Activated T-cell treated with anti-CD3 and anti-CD28 coated beads for 4 hours (primary cell): Measurements from ENCODE around the gene SLC35A2.

ENCODE experiments used
- DNase-seq: peaks from one replicate; pipeline ENCODE4 v3.0.0-alpha.2; 2020

SLC35A2 gene

DNA sequence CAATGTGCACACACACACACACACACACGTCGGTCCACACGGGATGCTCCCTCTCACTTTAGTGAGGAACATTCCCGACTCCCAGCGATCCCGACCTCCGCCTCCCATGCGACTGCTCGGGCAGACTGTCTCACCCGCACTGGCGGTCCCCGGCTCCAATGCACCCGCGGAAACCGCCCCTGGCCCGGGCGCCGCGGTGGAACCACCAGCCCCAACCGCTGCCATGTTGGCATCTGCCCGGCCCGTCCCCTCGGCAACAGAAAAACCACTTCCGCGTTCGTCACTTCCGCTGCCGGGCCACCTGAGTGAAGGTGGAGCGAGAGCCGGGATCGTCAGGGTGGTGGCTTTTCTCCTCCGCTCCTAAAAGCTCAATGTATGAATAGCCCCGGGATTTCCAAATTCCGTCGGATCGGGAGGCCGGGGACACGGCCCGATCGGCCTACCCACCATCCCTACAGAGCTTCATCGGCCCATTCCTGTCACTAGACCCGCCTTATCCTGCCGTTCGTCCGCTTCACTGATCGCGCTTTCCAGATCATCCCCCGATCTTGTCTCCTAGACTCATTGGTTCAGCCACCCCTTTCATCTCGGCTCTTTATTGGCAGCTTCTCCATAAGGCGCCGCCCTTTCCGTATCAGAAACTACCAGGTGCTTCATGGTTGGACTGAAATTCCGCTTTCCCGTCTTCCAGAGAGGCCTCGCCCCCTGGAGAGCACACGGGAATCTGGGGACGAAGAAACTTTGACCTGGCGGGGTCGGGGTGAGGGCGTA lies at the start of gene SLC35A2:
SLC35A2 (minus strand) TSS at position 235 of the 771 bp plus-strand sequence; CDS start at position 225, 10 bp downstream.
- DNase-seq, result peak; percentile 84

DNA sequence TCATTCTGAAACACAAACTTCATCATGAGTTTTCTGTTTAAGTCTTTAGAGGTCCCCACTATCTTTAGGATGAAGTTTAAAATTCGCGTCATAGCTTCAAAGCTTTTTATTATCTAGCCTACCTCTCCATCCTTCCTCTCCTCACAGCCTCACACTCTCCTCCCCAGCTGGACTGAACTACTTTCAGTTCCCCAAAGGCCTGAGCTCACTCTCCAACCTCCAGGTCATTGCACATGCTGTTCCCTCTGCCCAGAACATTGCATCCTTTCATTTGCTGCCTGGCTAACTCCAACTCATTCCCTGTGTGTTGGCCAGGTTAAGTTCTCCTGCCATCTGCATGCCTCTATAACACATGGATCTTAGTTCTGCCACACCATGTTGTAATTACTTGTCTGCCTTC lies 48.8 kb upstream of the SLC35A2 start:
- DNase-seq, result no peak

DNA sequence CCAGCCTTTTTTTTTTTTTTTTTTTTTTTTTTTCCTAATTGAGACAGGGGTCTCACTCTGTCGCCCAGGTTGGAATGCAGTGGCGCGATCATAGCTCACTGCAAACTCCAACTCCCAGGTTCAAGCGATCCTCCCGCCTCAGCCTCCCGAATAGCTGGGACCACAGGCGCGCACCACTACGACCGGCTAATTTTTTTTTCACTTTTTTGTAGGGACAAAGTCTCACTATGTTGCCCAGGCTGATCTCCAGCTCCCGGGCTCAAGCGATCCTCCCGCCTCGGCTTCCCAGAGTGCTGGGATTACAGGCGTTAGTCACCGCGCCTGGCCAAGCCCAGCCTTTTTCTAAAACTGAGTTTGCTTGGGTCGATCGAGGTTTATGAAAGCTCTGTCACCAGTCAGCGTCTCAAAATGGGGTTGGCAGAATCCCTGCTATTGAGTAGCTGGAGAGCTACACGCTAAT lies 47.2 kb upstream of the SLC35A2 start:
- no peak for DNase-seq

DNA sequence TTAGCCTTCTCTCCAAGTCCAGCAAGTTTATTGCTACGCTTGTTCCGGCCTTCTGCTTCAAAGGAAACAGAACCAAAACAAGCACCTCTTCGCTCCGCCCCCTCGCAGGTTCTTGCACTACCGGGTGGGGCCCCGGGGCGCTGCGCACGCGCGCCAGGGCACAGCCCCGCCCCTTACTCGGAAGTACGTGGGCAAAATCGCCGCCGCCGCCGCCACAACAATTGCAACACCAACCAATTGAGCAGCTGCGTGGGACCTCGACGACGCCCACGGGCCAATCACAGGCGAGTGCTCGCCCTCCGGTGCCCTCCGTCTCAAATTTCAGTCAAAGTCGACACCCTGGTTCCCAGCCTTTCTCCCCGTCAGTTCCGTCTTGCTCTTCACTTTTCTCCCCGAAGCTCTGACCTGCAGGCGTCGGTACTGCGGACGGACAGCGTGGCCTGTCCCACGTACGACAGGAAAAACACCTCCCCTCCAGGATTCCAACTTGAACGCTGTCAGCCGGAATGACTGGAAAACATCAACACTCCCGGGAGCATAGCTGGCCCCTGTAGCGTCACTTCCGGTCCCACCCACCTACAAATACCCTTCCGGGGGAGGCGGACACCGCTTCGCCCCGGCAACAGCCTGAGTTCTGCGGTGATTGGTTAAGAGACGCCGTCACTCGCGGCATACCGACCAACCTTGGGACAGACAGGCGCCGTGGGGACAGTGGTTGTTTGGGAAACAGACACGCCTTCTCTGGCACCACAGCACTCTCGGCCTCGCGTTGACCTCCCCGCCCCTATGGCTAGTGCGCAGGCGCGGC lies 46.6 kb upstream of the SLC35A2 start:
- DNase-seq, result peak; percentile 84

DNA sequence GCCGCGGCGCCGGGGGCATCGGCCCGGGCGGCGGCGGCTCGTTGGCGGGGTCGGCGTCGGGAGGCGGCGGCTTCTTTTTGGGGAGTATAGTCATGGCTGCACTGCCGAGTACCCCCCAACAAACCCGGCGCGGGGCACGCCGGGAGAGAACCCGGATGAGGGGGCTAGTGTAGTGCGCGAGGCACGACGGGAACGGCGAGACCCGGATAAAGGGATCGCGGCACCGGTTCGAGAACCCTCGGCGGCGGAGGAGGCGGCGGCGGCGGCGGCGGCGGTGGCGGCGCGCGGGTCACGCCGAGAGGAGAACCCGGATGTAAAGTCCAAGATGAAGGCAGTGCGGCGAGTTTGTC lies 46.0 kb upstream of the SLC35A2 start, which contains the start of gene OTUD5:
OTUD5 (minus strand) TSS at position 131 of the 350 bp plus-strand sequence; CDS start at position 94, 37 bp downstream.
- peak; percentile 46 for DNase-seq

DNA sequence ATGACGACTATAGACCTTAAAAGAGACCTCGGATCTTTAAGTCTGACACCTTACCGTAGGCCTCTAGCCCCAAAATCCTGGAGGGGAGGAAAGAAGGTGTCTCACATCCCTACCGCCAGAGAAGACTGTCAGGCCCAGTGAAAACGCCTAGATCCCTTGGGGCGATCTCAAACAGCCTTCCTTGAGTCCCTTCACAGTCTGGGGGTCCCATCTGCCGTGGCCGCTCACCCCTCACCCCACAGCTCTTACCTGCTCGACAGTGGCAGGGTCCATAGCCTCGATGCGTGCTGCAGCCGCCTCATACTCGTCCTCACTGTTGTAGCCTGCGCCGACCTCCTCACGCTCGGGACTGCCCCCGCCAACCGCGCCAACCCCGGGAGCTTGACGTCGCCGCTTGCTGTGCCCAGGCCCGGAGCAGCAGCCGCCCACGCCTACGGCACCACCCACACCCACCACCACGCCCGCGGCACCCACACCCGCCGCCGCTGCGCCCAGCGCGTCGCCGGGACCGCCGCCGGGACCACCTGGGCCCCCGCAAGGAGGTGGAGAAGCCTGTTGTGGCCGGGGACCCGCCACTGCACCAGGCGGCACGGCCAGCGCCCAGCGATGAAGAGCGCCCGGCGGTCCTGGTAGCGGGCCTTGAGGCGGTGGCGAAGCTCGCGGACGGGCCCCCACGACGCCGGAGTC lies 45.4 kb upstream of the SLC35A2 start:
- DNase-seq, result peak; percentile 42

DNA sequence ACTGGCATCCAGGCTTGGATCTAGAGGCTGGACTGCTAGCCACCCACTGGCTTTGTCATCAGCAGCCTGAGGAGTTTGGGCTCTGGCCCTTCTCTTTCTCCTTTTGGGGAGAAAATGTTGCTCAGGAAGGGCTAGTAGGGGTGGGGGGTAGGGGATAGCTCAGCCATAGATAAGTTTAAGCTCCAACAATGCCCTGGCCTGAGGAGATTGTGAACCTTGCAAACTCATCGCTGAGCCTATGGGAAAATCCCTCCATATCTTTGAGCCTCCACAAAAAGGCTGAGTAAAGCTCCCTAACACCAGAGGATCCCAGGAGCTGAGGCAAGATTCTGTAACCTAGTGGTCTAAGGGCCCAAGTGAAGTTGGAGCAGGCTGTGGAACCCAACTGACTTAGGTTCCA lies 37.1 kb upstream of the SLC35A2 start:
- DNase-seq, result no peak

DNA sequence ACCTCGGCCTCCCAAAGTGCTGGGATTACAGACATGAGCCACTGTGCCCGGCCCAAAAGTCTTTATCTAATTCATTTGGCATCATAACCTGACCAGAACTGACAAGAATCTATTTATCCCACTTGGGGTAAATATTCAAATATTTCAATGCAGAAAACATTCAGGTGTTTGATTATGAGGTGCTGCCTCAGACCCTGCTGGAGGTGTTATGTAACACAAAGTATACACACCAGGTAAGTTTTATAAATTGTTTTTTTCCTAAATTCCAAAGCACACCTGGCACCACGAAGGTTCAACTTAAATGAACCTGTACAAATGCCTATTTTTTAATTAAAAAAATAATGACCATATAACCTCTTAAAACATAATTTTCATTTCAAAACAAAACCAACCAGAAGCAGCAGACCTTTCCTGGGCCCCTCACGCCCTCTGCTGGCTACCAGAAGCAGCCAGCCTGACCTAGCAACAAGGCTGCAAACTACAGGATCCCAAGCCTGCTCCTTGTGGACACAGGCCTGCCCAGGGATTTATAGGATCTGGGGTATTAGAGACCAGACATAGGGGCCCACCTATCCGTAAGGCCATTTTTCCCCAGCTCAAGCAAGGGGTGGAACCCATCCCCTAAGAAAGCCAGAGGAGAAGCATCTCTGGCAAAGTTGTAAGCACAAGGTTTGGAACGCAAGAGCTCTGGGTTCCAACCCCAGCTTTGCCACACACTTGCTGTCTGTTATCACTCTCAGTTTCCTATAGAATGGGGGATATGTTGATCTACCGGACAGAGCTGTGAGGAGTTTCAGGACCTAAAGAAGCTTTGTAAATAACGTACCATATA lies 34.3 kb upstream of the SLC35A2 start:
- DNase-seq, result no peak

DNA sequence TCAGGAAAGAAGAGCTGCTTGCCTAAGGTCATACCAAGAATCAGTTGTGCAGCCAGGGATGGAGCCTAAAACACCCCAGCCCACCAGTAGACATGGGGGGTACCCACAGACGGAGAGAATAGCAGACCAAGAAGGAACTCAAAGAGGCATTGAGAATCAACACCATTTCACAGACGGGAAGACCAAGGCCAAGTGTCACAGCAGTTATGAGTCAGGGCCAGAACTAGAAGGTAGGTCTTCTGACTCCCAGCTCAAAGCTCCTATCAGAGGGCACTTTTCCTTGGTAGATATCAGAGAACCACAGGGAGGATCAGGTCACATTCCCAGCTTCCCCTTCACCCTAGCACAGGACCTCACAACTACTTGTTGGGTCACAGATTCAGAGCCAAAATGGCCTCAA lies 31.4 kb upstream of the SLC35A2 start:
- no peak for DNase-seq

DNA sequence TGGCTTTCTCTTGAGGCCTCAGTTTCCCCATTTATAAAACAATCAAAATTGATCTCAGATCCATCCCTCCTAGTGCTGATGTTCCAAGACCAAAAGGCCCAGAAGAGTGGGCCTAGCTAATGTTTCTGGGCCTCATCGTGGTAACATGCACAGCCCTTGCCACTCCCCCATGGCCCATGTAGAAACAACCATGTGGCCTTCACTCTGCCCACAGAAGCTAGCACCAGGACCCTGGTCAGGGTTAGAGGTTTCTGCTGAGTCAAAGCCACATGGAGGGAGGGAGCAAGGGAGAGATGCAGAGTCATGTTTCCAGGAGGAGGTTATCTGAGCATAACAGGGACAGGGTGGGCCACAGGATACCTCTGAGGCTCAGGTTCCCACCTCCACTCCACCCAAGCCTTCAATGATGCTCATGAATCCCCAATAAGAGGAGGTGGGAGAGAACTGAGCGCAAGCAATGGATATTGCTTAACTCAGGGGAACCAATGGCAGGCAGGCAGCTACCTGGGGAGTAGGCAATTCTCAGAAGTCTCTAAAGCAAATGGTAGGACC lies 29.0 kb upstream of the SLC35A2 start:
- DNase-seq, result no peak

DNA sequence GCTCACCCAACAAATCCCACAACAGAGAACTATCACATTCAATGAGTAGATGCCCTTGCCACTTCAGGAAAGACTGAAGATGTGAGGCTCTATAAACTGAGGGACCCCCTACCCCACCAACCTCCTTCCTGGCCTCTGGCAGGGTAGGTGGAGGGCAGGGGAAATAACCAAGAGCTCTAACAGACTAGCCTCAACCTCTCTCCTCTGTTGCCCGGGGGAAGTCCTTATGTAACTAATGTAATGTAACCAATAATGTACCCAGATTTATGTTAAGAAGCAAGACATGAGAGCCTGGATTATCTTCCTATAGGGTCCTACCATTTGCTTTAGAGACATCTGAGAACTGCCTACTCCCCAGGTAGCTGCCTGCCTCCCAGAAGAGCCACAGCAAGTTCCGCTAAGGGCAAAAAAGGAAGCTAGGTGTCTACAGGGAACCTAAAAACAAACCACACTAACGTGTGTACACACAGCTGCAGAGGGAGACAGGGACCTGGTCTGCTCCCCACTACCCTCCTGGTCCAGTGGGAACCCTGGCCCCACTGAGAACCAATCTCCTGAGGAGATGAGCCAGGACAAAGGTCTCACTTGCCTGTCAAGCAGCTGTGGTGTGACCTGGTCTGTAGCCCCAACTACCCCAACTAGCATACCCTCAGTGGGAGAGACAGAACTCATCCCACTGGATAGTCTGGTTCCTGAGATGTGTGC lies 28.2 kb upstream of the SLC35A2 start:
- no peak for DNase-seq

DNA sequence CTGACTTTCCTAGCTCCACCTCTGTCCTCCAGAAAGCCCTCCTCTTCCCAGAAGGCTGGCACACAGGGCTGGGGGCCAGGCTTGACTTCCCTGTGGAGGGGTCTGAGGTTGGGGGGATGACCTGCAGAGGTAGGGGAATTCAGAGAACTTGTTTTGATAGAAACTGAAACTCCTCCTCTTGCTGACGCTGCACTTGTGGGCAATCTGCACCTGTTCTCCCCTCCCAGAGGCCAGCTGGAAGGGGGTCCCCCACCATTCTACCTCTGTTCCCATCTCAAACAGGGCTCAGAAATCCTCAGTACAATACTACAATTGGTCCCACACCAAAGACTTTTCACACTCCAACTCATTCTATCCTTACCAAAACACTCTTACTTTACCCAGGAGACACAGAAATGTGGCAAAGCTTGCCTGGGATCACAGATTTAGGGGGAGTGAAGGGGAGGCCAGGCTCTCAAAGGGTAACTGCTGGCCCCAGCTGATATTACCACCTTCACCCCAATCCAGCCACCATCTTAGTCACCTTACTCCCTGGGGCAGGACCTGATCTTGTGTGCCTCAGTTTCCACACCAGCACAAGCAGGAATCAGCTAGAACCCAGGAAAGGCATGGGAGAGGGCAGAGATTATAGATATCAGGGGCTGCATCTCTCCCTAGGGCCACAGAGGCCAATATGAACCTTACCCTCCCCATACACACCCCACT lies 27.4 kb upstream of the SLC35A2 start:
- no peak for DNase-seq

DNA sequence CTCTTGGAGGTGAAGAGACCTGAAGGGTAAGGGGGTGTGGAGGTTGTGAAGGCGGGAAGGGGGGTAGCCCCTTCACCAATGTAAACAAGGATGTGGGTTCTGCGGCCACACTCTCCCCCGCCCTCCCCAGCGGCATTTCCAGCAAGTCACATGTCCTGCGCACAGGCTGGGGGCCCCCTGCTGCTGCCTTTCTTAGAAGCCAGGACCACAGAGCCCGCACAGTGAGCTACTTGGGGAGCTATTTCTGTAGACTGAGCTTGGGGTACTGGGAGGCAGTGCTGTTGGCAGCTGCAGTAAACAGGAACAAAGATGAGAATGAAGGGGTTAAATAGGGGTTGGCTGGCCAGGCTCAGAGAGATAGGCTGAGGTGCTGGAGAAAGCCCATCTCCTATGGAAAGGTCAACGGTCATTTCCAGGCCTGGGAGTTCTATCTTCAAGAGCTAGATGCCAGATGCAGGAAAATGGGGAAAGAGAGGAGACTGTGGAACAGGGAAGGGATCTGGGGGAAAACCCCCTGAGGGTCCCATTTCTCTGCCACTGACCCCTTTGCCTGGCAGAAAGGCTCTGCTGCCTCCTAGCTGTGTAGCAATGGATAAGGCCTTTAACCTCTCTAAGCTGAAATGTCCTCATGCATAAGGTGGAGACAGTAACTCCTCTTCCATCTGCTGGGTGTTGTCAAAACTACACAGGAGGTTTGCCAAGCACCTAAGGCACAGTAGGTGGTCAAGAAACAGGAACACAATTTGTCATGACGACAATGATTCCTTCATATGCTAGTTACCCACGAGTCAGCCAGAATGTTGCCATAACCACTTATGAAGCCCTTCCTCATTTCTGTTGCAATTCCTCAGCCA lies 25.8 kb upstream of the SLC35A2 start:
- DNase-seq, result peak; percentile 77

DNA sequence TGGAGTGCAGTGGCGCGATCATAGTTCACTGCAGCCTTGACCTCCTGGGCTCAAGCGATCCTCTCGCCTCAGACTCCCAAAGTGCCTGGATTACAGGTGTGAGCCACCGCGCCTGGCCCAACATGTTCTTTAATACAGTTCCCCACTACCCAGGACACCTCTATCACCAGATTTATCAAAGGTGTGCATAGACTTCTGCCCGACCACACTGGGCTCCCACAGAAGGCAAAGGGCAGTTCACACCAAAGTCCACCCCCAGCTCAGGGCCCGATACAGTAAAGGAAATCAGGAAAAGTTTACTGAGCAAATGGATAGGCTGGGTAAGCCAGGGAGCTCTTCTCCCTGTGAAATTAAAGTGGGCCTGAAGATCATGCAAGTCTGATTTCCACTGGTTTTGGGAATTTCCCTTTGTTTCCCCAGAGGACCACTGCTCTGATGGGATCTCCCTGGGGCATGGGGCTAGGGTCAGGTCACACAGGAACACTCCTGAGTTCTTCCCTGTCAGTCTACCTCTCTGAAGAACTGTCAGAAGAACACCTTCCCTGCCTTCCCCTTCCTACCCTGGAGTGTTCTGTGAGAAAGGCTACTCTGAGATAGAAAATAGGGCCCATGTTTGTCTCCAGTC lies 25.1 kb upstream of the SLC35A2 start:
- DNase-seq, result no peak

DNA sequence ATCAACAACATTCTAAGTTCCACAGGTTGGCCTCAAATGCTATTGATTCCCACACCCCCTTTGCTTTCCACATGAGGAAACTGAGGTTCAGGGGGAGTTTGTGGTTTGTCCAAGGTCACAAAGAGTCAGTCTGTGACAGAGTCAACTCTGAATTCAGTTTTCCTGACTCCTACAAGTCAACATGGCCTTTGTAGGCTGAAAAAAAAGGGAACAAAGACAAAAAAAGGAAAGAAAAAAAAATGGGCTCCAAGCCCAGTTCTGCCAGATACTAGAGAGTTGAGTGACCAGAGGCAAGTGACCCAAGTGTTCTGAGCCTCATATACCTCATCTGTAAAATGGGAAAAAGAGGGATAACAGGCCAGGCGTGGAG lies 23.8 kb upstream of the SLC35A2 start:
- no peak for DNase-seq

DNA sequence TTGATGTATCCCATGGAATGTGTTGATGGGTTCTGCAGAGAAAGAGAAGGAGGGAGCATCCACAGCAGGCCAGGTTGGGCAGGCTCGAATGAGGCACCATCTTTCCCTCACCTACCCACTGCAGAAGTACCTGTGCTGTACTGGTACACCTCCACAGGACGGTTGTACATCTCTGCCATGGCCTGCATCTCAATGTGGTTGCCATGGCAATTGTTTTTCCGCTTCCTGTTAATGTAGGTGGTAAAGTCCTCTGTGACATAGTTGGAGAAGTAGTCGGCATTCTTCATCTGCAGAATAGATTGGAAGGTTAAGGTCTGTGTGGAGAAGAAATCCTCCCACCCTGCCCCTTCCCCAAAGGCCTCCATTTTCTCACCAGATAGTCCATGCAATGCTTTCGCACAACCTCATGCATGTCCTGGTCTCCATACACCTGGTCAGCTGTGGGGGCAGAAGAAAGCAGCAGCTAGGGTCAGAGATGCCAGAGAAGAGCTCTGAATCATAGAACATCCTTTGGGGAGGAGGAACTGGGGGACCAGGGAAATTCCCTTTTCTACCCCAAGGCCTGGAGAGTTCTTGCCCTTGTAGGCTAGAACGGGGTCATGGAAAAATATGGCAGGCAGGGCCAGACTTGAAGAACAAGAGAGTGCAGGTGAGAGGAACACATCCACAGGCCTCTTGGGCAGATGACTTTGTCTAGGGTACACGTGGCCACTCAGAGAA lies 23.3 kb upstream of the SLC35A2 start:
- DNase-seq, result no peak

DNA sequence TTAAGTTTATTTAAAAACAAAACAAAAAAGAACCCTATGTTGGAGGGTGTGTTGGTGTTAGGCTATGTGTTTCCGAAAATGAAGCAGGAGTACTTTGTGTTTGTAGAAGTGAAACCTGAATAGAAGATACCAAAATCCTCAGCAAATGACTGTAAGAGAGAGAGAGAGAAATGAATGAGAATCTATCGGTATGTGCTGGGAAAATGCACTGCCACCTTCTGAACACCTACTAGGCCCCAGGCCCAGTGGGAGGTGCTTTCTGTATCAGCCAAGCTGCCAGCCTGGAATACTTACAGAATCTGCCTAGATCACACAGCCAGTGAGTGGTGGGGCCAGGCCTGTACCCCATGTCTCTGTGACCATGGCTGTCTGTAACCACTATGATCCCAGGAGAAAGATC lies 22.3 kb upstream of the SLC35A2 start:
- no peak for DNase-seq

DNA sequence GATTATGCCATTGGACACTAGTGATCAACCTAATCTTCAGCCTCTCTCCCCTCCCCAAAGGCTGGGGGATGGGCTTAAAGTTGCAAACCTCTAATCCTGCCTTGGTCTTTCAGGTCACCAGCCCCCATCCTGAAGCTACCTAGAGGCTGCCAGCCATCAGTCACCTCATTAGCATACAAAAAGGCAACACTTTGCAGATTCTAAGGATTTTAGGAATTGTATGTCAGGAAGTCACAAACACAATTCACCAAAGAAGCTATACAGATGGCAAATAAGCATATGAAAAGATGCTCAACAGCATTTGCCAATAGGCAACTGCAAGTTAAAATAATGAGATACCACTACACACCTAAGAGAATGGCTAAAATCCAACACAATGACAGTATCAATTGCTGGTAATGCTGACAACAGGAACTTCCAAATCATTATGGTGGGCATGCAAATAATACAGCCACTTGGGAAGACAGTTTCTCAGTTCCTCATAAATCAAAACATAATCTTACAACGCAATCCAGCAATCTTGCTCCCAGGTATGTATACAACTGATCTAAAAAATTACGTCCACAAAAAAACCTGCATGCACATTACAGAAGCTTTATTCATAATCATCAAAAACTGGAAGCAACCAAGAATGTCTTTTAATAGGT lies 16.4 kb upstream of the SLC35A2 start:
- no peak for DNase-seq
